GM18502 (cell line): ENCODE measurements around the gene NUP210.

Experiments used
- ATAC-seq: cut with Tn5 transposase; IDR thresholded peaks from one replicate; pipeline ENCODE4 v1.9.1; 2021; ENCODE audit warnings: mild to moderate bottlenecking; ENCODE audit not compliant: unreplicated experiment, poor library complexity

NUP210 gene

DNA sequence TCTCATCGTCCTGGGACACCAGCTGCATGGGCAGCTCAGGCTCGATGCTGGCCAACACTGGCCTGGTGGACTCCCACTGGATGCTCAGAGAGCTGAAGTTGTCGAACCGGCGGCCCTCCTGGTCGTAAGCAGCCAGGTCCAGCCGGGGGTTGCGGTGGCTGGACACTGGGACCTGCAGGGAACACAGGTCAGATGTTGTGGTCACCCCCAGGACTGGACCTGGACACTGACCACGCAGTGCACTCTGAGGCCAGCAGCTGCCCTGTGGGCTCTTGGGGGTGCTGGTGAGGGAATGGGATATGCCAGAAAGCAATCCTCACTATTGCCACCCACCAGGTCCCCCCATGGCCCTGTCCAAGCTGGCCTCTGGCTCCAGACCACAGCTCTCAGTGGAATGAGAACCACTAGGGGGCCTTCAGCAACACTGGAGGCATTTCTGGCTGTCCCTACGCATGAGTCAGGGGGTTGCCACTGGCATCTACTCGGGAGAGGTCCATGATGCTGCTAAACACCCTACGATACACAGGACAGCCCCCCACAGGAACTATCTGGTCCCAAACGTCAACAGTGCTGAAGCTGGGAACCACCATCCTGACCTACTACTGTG lies 66.1 kb downstream of the NUP210 start:
- ATAC-seq: no peak

- no peak for ATAC-seq
These were observed 66.6 kb downstream of the NUP210 start for GRCh38 chr3:13353506-13353905.

GRCh38 chr3:13352621-13353131 lies 67.4 kb downstream of the NUP210 start:
- ATAC-seq: no peak

- ATAC-seq: no peak
These were observed 70.3 kb downstream of the NUP210 start for GRCh38 chr3:13349823-13350222.

DNA sequence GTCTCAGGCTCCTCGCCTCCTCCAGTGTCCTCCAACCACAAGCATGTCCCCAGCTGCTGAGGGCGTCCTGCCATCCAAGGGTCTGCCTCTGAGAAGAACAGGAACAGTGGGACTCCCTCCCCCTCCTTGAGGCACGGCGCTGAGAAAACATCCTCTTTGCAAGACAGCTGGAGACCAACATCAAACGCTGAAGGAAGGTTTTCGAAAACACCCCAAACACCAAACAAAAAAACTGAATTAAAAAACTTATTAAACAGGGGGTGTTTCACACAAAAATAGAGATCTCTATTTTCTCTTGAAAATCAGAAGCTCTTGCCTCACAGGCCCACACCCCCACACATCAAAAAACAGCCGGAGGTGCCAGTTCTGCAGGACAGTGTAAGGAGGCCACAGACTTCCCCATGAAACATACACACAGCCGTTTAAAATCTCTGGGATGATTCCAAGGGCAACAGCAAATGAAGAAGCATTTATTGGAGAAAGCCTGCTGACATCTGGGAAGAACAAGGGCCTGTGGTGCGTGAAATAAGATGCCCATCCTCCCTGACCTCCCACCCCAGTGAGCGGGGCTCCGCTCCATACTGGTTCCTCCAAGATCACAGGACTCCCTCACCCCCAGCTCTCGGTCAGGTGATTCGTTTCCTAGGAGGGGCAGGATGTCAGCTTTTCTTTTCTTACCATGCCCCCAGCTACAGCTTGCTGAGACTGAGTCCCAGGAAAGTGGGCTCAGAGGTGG lies 71.3 kb downstream of the NUP210 start:
- ATAC-seq: no peak

DNA sequence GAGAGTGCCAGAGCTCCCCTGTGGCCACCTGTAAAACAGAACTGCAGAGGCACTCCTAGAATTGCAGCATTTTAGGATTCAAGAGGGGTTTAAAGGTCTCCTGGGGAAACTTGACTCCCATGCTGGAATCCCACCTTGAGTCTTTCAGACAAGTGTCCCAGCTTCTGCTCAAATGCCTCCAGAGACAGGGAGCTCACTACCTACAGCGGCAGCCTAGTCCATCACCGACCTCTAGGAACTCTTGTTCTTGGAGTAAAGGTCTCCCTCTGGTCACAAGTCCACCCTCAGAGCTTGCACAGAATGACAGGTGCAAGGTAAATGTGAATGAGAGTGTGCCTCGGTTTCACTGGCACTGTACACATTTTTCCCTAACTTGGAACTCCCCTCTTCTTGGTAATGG lies 72.0 kb downstream of the NUP210 start:
- ATAC-seq: no peak

GRCh38 chr3:13347390-13347950 lies 72.7 kb downstream of the NUP210 start:
- ATAC-seq: no peak

DNA sequence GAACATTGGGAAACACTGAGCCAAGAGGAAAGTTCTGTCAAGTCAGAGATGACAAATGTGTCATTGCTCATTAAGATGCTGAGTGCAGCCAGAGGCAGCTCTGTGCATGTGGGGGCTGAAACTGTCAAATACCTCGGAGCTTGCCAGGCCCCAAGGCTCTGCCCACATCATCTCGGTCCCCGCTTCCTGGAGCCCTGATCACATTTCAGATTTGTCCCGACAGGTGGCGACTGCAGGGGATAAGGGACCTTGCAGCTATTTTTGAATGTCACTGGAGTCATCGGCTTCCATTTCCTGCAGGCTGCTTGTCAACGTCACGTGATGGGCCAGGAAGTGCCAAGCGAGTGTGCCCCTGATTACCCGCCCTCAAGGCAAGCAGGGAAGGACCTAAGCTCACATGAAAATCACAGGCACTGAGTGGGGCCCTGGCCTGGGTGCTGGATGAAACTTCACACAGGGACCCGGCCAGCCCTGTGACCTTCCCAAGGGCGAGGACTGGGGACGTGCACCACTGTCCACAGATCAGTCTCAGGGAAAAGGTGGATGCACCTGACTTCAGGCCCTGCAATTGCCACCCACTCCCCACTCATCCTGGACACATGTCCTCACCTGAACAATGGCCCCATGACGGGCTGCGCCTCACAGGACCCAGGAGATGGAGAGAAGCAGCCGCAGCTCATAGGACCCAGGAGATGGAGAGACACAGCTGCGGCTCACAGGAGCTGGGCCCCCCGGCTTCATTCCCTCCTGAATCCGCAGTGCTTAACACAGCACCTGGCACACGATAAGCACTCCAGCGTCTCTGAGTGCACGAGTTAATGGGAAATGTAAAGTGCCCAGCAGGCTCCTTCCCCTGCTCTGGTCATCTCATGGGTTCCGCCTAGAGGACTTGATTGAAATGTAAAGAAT lies 73.4 kb downstream of the NUP210 start:
- no peak for ATAC-seq

DNA sequence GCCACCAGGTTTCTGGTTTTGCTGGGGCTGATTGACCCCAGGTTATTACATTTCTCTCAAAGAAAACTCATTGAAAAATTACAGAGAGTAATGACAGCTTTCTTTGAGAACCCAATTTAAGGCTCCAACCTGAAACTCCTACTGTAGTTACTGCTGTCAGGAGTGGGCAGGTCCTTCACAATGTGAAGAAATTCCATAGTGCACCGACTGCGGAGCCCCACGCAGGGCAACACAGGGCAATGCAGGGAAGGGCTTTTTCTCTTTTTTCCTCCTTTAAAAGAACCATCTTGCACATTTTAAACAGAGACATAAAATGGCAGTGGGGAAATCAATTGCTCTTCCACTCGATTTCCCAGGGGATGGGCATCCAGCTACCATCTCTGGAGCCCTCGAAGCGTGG lies 74.3 kb downstream of the NUP210 start:
- no peak for ATAC-seq

- ATAC-seq: no peak
These were observed 74.8 kb downstream of the NUP210 start for GRCh38 chr3:13345284-13345683.

- ATAC-seq: no peak
These were observed 75.5 kb downstream of the NUP210 start for GRCh38 chr3:13344663-13345062.

DNA sequence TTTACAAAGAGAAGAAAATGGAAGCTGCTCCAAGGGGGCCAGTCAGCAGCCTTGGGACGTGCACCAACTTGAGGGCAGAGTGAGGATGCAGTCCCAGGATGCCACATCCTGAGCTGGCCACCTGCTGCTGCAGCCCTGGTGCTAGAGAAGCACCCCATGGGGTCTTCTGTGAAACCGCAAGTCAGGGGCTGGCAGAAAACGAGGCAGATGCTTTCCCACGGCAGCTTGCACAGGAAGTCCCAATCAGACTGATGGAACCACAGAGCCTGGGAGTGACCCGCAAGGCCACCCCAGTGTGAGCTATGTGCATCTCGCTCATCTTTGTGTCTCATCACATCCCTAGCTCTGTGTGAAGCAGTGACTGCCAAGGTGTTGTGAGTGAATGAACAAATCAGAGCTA lies 76.5 kb downstream of the NUP210 start:
- no peak for ATAC-seq

DNA sequence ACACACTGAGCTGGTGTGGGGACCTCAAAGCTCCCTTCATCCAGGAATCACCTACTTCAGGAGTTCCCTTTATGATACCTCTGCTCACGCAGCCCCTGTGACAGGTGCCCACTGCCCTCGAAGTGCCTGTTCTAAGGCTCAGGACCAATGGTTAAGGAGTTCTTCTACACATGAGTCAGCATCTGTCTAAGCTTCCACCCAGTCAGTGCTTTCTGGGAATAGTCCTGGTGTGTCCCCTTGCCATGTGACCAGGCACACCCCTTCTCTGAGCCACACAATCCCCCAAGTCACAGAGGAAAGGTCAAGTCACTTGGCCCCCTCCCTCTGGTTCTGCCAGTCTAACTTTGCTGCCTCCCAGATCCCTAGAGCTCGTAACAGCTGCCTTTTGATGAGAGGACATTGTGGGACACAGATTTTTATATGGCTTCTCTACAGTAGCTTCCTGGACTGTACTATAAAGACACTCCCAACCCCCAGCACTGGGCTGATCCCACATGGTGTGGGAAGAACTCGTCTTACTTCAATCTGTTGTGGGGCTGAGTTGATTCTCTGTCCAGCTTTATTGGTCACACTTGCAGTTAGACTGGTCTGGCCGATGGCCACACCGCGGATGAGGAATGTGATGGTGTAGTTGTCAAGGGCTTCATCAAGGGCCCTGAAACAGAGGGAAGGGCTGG lies 78.8 kb downstream of the NUP210 start:
- ATAC-seq: no peak

DNA sequence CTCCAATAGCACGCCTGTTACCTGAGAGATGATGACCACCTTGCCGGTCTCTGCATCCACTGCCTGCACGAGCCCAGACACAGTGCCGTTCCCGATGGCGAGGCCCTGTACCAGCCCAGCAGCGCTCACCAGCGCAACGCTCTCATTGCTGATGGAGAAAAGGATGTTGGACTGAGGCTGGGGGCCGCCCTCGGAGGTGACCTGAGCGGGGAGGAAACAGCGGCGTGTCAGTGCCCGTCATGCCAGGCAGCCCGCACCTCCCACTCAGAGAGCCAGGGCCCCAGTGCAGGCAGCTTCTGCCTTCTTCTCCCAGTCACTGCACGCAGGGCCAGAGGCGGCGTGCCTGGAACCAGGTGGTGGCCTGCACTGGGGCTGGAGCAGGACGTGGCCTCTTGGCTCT lies 80.3 kb downstream of the NUP210 start:
- no peak for ATAC-seq

- ATAC-seq: no peak
These were observed 81.1 kb downstream of the NUP210 start for GRCh38 chr3:13338996-13339395.

GRCh38 chr3:13338231-13338630 lies 81.9 kb downstream of the NUP210 start:
- ATAC-seq: no peak

DNA sequence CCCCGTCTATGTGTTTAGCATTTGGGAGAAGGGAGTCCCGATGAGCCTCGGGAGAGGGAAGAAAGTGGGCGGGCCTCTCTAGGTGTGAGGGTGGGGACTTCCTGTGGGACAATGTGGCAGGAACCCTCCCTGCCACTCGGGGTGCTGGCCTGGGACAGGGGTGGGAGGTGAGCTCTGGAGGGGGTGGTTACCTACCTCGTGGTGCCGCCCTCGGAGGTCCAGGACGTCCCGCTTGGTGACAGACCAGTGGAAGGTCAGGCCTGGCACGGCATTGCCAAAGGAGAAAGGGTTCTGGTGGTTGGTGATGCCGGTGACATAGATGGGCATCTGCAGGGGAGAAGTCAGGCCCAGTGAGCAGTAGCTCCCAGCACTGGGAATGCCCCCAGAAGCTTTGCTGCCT lies 83.5 kb downstream of the NUP210 start:
- no peak for ATAC-seq

DNA sequence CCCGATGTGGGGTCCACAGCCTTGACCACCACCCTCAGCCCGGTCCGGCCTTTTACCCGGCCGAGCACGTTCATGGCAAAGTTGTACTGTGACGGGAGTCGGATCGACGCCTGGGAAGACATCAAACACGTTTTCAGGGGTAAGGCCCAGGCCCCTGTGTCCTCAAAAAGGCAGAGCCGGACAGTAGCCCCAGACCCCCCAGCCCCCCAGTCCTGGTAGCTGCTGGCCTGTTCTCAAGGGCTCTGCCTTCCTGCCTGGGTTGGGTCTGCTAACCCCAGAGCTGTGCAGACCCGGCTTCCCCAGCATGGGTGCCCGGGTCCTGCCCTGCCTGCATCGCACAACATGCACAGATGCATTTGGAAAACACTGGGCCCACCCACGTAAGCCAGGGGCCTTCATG lies 84.6 kb downstream of the NUP210 start:
- ATAC-seq: no peak

- no peak for ATAC-seq
These were observed 85.1 kb downstream of the NUP210 start for GRCh38 chr3:13335059-13335458.

- no peak for ATAC-seq
These were observed 86.8 kb downstream of the NUP210 start for GRCh38 chr3:13333236-13333897.
